Activated CD4-positive, alpha-beta memory T cell treated with anti-CD3 and anti-CD28 coated beads, Interleukin-2, amount 10 ng/mL, durations not matched to agents 7 days and 5 days (primary cell): Measurements from ENCODE around the gene ZDHHC3. TPM values are rescaled to one million over a fixed set of nuclear protein-coding genes. Genes with fewer than 3 reads are reported as not detected.

ENCODE experiments used
- total RNA-seq, 2 experiments: library from RNA; stranded (reverse); gene quantifications; one replicate each; pipeline ENCODE4 v1.2.3, GENCODE V29; 2021

Gene ZDHHC3
- total RNA-seq, 2 experiments from 2014 or later = 46.6 to 51.6 TPM

Other genes with a start within 250 kb of the ZDHHC3 start
- gene ZNF501, start 246.5 kb downstream of the ZDHHC3 start, total RNA-seq = 1 to 10 TPM; 2.0 to 2.5 TPM
- gene KIAA1143, start 214.6 kb downstream of the ZDHHC3 start, total RNA-seq = 10 to 100 TPM; 31.3 to 35.9 TPM
- 10 to 100 TPM; 52.5 to 53.2 TPM for gene KIF15, start 214.4 kb downstream of the ZDHHC3 start, total RNA-seq
- 1 to 10 TPM; 9.3 to 9.7 TPM for gene TMEM42, start 114.3 kb downstream of the ZDHHC3 start, total RNA-seq
- not detected for gene TGM4, start 101.6 kb downstream of the ZDHHC3 start, total RNA-seq
- 10 to 100 TPM; 38.0 to 40.8 TPM for gene EXOSC7, start 70 bp upstream of the ZDHHC3 start, total RNA-seq
- not detected for gene CLEC3B, start 50.1 kb upstream of the ZDHHC3 start, total RNA-seq
- 1 to 10 TPM; 1.9 to 2.2 TPM for gene CDCP1, start 170.2 kb upstream of the ZDHHC3 start, total RNA-seq